ENCODE results near the gene DGKI. TPM values are rescaled to one million over a fixed set of nuclear protein-coding genes. Genes with fewer than 3 reads are reported as not detected.

DGKI gene
- polyA plus RNA-seq, 2 of the 4 experiments (the other 2 are of a cell fraction), result 0.05 to 0.08 TPM

- ATAC-seq, result no peak
- no peak overlapping the region for H3K4me3 ChIP-seq
- H3K9me3 ChIP-seq, result no peaks in the 10 kb centered on the region
- DNase-seq (ENCODE audit: low read depth in 1 of 2, low spot score in 1 of 2), result no peak
- TF ChIP-seq MAFK (IDR thresholded peaks at IDR 0.05; ENCODE audit: partially characterized antibody), result no peak
- no peak for TF ChIP-seq ATOH8 (CRISPR knock-in tag; IDR thresholded peaks at IDR 0.05; ENCODE audit: low read depth)
- TF ChIP-seq BCL3 (IDR thresholded peaks at IDR 0.05), result no peak
- no peak for TF ChIP-seq NFE2L2 (conservative IDR thresholded peaks at IDR 0.05; ENCODE audit: low read length)
- TF ChIP-seq JUNB (IDR thresholded peaks at IDR 0.05), result no peak
- no peak for TF ChIP-seq REST (IDR thresholded peaks at IDR 0.05)
- TF ChIP-seq RCOR1 (IDR thresholded peaks at IDR 0.05; ENCODE audit: low read depth, low read length), result no peak
- TF ChIP-seq PBX3 (IDR thresholded peaks at IDR 0.05), result no peak
- no peak for TF ChIP-seq CEBPB (IDR thresholded peaks at IDR 0.05)
- no peak overlapping the region for H3K27ac ChIP-seq
- H3K4me1 ChIP-seq, result no peaks in the 10 kb centered on the region
- no peak overlapping the region for H3K4me2 ChIP-seq
- POLR2A ChIA-PET, result no interaction called here
- CTCF ChIA-PET, result interaction anchor here (0.6 kb wide), 1 partner anchor 990 kb away, joined by 3 read pairs; no protein-coding TSS in a partner anchor
- 11% methylated on average over 7 of the region's 7 CpGs for WGBS (ENCODE audit: missing lambda C conversion rate)
- no peak for FAIRE-seq
Observed at GRCh38 chr7:137747359-137748031, 99.3 kb downstream of the DGKI start.

GRCh38 chr7:137743021-137743420 is 103.8 kb downstream of the DGKI start:
- no peaks in the 10 kb centered on the region for H3K4me1 ChIP-seq
- H3K9me3 ChIP-seq, result no peaks in the 10 kb centered on the region
- CTCF ChIA-PET, result no interaction called here
- no peak for TF ChIP-seq EHF (CRISPR knock-in tag; IDR thresholded peaks at IDR 0.05)
- TF ChIP-seq ZC3H11A (IDR thresholded peaks at IDR 0.05), result no peak
- TF ChIP-seq HOXA7 (CRISPR knock-in tag; IDR thresholded peaks at IDR 0.05), result no peak
- TF ChIP-seq BHLHE40 (IDR thresholded peaks at IDR 0.05; ENCODE audit: low read depth, low read length), result no peak
- no peak for TF ChIP-seq HDAC2 (IDR thresholded peaks at IDR 0.05)
- no peak for TF ChIP-seq JUN (IDR thresholded peaks at IDR 0.05)
- TF ChIP-seq RNF2 (IDR thresholded peaks at IDR 0.05; ENCODE audit: borderline replicate concordance, low read depth), result no peak
- no peak for TF ChIP-seq PHF8 (IDR thresholded peaks at IDR 0.05; ENCODE audit: borderline replicate concordance, low read depth)
- no peak for TF ChIP-seq HOXB13 (CRISPR knock-in tag; IDR thresholded peaks at IDR 0.05; ENCODE audit: low read depth)
- no peak for TF ChIP-seq BCL3 (IDR thresholded peaks at IDR 0.05)
- no peak for TF ChIP-seq POLR2AphosphoS2 (conservative IDR thresholded peaks at IDR 0.05; ENCODE audit: low read length)
- TF ChIP-seq KDM1A (IDR thresholded peaks at IDR 0.05; ENCODE audit: low read depth), result no peak
- TF ChIP-seq EHMT2 (IDR thresholded peaks at IDR 0.05; ENCODE audit: low read depth), result no peak
- TF ChIP-seq USF2 (IDR thresholded peaks at IDR 0.05), result no peak
- no peak for TF ChIP-seq RCOR1 (IDR thresholded peaks at IDR 0.05; ENCODE audit: low read depth, low read length)
- ATAC-seq (no peak), DNase-seq (ENCODE audit: low read depth in 1 of 2, low spot score in 1 of 2) (no peak), FAIRE-seq (no peak)
- 62% methylated on average over 2 of the region's 2 CpGs for WGBS (ENCODE audit: missing lambda C conversion rate)
- no peak overlapping the region for H3K4me2 ChIP-seq
- POLR2A ChIA-PET, result no interaction called here
- H3K4me3 ChIP-seq, result no peak overlapping the region
- H3K27ac ChIP-seq, result no peak overlapping the region
